22Rv1 (cell line): ENCODE measurements around the gene HPCA.

Experiments used
- CTCF ChIP-seq: fragments of 450-650 bp; IDR thresholded peaks from 2 replicates; pipeline ENCODE4 v1.5.1; 2017; ENCODE audit warnings: mild to moderate bottlenecking
- ZFX ChIP-seq: fragments of 450-650 bp; IDR thresholded peaks from 2 replicates; pipeline ENCODE4 v1.6.1; 2017; ENCODE audit warnings: antibody characterized with exemption, borderline replicate concordance

- TF ChIP-seq CTCF, result no peak
- no peak for TF ChIP-seq ZFX
These were observed 22.4 kb upstream of the HPCA start for GRCh38 chr1:32863881-32864245.
